Measurements from ENCODE around the gene MZB1.
"Not testable (repeated sequence)": the region's sequence is repeated elsewhere in the genome, so short reads cannot be mapped to it uniquely, and the experiment has no call there.

MZB1 gene

DNA sequence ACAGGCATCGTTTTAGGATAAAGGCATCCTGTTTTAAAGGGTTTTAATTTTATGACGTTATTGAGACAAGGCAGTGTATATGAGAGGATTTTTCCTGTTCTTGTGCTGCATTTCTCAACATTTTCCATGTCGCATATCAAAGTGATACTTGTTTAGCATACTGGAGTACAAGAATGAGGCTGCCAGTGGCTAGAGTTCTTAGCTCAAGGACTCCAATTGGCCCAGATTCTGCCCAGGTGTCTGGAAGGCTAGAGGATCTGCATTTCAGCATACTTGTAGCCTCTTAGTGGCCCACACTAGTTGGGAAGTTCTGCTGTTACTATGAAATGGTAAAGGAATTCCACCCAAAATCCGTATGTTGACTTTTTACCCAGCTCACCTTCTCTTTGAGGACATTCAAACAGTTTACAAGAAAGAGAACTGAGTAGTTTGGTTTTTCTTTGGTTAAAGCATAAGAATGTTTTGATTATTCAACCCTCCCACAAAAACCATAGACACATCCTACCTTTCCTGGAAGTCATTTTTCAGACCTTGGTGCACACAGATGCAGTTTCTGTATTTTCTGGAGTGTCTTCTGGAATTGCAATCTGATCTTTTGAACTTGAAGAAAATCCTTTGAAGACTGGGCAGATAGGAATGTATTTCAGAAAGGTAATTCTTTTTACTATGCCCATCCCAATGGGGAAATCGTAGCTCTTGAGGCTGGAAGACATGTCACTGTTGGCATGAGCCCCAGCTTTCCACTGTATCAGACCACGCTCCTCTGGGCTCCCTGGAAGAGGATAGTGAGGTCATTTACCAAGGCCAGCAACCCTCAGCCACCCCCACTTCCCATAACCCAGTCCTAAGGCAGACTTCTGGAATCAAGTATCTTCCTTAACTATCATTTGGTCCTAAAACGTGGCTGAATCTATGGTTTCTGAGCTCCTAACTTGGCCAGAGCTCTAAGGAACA lies 18.0 kb downstream of the MZB1 start:
- no peak for FAIRE-seq

DNA sequence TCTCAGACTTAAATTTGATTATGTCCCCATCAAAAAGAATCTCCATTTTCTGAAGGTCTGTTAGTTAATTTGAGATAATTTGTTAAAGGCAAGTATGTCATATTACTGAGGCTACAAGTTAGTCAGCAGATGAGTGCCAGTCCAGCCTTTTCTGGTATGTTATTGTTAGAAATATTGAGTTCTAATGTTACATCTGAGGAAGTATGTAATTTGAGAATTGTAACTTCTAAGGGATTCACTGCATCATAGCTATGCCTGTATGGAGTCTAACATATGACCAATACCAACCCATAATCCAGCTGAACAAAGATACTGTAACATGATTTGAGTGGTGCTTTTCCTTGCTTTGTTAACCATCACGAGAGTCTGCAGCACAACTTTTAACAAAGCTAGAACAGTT lies 20.5 kb downstream of the MZB1 start:
- no peak for FAIRE-seq

DNA sequence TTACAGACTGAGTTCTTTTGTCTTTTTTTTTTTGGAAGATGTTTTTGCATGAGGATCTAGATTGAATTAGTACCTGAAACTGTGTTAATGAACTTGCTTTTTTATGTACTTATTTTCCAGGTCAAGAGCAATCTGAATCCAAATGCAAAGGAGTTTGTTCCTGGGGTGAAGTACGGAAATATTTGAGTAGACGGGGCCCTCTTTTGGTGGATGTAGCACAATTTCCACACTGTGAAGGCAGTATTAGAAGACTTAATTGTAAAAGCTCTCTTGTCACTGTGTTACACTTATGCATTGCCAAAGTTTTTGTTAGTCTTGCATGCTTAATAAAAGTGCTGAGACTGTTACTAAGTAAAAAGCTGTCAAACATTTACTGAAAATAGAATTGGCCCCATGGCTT lies 21.1 kb downstream of the MZB1 start:
- FAIRE-seq, result no peak

DNA sequence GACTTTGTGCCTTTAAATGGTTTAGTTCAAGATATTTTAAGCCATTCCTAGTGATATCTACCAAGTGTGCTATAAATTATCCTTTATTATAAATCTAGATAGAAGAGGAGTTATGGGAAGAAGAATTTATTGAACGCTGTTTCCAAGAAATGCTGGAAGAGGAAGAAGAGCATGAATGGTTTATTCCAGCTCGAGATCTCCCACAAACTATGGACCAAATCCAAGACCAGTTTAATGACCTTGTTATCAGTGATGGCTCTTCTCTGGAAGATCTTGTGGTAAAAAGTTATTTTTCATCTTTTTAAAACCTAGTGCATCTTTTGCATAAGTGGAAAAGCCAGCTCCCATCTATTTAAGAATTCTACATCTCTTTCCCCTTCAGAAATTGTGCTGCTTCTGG lies 25.2 kb downstream of the MZB1 start:
- no peak for FAIRE-seq

DNA sequence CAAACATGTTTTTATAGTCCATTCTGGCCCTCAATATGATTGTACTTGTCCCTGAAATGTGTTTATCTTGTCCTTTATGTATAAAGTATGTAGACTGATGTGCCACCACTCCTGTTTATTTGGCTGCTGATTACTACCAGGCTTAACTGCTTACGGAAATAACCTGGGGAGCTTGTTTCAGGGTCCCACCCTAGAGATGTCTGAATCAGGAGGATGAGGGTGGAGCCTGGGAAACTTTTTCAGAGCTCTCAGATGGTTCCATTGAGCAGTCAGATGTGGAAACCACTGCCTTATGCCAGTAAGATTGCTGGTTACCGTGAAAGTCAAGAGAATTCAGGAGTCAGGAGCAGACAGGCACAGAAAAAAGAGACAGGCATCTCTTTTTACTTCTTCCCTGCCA lies 25.8 kb downstream of the MZB1 start:
- no peak for FAIRE-seq

DNA sequence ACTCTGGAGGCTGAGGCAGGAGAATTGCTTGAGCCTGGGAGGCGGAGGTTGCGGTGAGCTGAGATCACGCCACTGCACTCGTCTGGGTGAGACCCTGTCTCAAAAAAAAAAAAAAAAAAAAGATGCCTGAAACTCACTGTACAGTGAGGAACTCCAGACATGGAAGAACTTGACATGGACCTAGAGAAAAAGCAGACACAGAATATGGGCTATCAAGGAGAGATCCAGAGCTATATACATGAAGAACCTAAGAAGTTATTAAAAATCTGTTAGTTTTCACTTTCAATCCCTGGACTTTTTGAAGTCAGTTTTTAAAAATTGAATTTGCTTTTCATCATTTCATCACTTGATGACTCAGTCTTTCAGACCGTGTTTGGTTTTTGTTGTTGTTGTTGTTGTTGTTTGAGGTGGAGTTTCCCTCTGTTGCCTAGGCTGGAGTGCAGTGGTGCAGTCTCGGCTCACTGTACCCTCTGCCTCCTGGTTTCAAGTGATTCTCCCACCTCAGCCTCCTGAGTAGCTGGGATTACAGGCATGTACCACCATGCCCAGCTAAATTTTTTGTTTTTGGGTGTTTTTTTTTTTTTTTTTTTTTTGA lies 27.8 kb downstream of the MZB1 start:
- no peak for FAIRE-seq

DNA sequence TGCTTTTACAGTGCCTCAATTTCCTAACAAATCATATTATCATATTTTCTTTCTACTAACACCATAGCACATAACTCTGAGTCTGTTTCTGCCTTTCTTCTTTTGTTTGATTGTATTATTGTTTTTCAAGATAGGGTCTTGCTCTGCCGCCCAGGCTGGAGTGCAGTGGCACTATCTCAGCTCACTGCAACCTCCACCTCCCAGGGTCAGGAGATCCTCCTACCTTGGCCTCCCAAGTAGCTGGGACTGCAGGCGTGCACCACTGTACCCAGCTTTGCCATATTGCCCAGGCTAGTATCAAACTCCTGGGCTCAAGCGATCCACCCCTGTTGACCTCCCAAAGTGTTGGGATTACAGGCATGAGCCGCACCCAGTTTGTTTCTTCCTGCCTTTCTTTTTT lies 29.3 kb downstream of the MZB1 start:
- FAIRE-seq, result no peak

DNA sequence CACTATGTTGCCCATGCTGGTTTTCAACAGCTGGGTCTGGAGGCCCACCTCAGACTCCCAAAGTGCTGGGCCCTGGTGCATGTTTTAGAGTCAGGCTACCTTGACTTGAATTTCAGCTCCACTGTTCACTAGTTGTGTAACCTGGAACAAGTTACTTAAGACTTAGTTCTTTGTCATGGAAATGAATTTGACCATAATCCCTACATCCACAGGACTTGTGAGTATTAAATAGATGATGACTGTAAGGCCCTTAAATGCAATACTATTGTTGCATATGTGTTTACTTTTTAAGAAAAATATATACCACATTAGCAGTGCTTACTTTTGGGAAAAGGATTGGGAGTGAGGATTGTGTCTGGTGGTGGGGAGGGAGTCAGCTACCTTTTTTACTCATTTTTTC lies 31.6 kb downstream of the MZB1 start:
- FAIRE-seq, result no peak

DNA sequence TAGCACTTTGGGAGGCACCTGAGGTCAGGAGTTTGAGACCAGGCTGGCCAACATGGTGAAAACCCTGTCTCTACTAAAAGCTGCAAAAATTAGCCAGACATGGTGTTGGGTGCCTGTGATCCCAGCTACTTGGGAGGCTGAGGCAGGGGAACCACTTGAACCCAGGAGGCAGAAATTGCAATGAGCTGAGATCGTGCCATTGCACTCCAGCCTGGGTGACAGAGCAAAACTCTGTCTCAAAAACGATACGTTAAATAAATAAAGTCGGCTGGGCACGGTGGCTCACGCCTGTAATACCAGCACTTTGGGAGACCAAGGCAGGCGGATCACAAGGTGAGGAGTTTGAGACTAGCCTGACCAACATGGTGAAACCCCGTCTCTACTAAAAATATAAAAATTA lies 33.8 kb downstream of the MZB1 start:
- FAIRE-seq, result not testable (repeated sequence)

DNA sequence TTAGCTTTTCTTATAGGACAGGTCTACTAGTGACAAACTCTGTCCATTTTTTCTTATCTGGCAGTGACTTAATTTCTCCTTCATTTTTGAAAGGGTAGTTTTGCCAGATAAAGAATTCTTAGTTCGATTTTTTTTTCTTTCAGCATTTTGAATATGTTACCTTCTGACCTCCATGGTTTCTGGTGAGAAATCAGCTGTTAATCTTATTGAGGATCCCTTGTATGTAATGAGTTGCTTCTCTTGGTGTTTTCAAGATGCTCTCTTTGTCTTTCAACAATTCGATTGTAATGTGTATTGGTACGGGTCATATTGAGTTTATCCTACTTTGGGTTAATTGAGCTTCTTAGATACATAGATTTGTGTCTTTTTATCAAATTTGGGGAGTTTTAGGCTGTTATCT lies 35.5 kb downstream of the MZB1 start:
- FAIRE-seq, result no peak

DNA sequence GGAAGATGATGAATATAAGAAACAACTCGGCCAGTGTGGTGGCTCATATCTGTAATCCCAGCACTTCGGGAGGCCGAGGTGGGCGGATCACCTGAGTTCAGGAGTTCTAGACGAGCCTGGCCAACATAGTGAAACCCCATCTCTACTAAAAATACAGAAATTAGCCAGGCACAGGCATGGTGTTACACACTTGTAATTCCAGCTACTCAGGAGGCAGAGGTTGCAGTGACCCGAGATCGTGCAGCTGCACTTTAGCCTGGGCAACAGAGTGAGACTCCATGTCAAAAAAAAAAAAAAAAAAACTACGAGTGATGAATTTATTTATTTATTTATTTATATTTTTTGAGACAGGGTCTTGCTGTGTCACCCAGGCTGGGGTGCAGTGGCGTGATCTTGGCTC lies 41.9 kb downstream of the MZB1 start:
- FAIRE-seq, result not testable (repeated sequence)

DNA sequence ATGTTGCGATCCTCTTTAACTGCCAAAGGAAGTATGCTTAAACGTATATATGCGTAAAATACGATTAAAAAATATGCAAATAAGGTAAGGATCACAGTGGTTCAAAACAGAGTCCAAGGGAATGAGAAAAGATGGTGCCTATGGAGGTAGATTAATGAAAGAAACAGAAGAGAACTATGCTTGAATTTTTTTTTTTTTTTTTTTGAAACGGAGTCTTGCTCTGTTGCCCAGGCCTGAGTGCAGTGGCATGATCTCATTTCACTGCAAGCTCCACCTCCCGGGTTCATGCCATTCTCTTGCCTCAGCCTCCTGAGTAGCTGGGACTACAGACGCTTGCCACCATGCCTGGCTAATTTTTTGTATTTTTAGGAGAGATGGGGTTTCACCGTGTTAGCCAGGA lies 44.3 kb downstream of the MZB1 start:
- not testable (repeated sequence) for FAIRE-seq

DNA sequence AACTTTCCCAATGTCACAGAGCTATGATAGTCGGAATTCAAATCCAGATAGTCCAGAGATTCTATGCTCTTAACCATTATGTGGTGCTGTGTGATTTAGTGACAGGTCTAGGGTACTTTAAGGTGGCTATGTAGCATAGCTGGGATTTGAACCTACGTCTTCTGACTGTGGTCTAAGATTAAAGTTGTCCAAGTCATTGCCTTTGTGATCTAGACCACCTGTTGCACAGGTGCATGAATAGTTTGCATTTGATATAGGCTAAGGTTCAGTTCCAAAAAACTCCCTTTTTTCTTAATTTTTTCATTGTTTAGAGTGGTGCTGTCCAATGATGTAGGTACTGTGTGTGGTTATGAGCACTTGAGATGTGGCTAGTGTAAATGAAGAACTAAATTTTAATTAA lies 45.5 kb downstream of the MZB1 start:
- FAIRE-seq, result no peak

DNA sequence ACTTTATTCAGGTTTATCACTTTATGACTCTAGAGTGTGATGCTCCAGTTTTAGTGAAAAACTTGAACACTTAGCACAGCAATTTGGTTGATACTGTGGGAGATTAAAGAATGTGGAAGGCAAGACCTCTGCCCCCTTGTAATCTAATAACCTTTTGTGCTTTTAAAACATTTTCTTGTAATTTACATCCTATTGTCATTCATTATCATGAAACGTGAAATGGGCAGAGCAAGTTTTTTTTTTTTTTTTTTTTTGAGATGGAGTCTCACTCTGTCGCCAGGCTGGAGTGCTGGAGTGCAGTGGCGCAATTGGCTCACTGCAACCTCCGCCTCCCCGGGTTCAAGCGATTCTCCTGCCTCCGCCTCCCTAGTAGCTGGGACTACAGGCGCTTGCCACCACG lies 46.2 kb downstream of the MZB1 start:
- FAIRE-seq, result no peak

DNA sequence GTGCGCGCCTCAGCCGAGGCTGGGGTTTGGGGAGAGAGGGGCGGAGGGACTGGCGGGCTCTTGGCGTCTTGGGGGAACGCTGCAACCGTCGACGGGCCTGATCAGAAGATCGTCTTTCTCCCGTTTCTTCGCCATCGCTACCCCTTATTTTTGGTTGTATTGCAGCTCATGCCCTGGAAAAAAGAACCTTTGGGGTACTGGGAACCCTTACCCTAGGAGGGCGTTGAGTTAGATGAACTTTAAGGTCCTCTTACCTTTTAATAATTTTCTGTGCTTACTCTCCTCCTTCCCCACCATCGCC lies 47.3 kb downstream of the MZB1 start:
- no peak for FAIRE-seq

DNA sequence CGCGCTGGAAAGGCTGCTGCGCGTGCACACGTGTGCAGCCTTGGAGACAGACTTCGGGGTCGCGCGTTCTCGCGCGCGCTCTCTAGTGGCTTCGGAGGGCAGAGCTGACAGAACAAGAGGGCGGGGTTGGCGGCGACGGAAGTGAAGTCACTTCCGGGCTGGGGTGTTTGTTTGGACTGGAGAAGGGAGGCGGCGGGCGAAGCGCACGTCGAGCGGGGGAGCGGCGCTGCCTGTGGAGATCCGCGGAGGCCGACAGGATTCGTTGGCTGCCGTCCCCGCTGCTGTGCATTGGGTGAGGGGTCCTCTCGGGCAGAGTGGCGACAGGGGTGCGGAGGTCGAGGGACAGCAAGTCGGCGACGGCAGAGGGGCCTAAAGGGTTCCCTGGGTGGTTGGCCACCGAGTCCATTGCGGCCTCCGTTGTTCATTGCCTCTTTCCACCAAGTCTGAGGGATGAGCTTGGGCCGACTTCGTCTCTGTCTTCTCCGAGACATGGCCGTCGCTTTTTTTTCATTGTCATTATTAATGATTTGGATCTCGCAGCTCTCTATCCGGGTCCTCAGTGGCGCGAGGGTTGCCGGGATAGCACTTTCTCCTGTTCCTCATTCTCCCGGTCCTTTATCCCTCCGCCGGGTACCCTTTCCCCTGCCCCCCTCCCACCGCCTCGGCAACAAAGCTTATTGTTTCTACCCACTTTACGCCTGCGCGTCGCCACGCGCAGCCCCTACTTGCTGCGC lies 47.9 kb downstream of the MZB1 start, which contains the start of gene PAIP2:
Gene PAIP2, plus strand, starts transcription at position 166 of the 734 bp plus-strand sequence. CDS start 21,931 bp downstream, outside the sequence.
- no peak for FAIRE-seq

DNA sequence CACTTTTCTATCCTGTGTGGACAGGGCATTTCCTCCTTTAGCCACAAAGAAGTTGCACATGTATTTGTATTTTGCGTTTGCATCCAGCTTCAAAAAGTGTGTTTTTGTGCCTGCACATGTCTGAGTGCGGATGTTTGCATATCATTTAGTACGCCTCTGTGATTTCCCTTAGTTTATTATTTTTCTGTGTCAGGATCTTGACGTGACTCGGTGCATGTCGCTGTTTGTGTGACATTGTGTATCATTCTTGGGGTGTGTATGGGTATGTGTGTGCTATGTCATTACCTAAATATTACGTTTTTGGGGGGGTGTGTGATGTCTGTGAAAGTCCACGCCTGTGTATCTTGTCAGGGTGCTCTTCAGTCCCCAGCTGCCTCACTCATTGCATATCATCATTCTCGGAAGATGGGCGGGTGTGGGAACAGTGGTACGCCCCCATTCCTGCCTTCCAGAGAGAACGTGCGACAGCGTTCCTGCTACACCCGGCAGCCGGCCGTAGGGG lies 48.5 kb downstream of the MZB1 start:
- no peak for FAIRE-seq

DNA sequence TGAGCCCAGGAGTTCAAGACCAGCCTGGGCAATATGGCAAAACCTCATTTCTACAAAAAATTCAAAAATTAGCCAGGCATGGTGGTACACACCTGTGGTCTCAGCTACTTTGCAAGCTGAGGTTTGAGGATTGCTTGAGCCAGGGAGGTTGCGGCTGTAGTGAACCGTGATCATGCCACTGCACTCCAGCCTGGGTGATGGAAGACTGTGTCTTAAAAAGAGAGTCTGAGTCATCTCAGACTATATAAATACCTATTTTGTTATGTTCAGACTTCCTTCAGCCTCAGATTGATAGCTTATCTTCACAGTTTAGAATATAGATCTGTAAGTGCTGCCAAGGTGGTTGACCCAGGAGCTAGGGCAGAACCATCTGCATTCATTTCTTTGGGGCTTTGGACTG lies 49.7 kb downstream of the MZB1 start:
- no peak for FAIRE-seq

Data from colon (tissue), 2 donors.